Fibroblast of pulmonary artery (primary cell): ENCODE measurements around the gene TBC1D10A.

Experiments used
- DNase-seq: peaks from one replicate; pipeline ENCODE4 v3.0.0-alpha.2; 2010; ENCODE audit warnings: low read depth
- H3K4me3 ChIP-seq: replicated peaks from 2 replicates; pipeline ENCODE4 v1.5.1; 2011; ENCODE audit warnings: low read depth, mild to moderate bottlenecking, control low read depth, low read length, moderate library complexity
- CTCF ChIP-seq: IDR thresholded peaks from 2 replicates; pipeline ENCODE4 v1.5.1; 2011; ENCODE audit warnings: mild to moderate bottlenecking, control low read depth, low read length, inconsistent platforms; ENCODE audit errors: missing control alignments

The TBC1D10A gene

DNA sequence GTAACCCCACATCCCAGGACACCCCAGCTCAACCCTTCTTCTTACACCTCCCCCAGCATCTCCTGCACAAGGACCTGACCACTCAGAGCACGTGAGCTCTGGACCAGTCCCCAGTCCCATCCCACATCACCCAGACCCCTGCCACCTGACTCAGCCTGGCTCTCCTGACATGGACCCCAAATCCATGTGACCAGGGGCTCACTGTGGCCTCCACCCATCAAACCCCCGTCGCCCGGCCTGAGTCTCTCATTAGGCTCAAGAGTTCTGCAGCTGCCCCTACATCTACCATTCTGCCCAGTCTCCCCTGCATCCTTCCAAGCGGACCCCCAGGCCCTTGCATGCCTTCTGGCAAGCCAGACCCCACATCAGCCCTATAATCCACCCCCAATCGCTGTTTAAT, 78.3 kb downstream of the TBC1D10A start:
- no peak for TF ChIP-seq CTCF
- no peak overlapping the region for H3K4me3 ChIP-seq
- DNase-seq = no peak

DNA sequence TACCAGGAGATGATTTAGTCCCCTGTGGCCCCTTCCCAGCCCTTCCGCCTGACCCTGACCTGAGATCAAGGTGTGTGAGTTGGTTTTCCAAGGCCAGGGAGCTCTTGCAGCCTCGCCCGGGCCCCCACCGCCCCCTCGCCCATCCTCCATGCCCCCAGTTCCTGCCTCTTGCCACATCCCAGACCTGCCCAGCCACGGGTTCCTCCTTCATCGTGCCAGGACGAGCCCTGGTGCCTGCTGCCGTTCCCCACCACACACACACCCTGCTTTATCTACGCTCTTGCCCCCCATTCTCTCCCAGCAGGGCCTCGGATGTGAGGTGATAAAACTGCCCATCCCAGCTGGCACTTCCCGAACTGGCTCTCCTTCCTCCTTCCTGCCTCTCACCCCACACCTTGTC, 78.8 kb downstream of the TBC1D10A start:
- DNase-seq = no peak
- TF ChIP-seq CTCF = no peak
- no peak overlapping the region for H3K4me3 ChIP-seq

DNA sequence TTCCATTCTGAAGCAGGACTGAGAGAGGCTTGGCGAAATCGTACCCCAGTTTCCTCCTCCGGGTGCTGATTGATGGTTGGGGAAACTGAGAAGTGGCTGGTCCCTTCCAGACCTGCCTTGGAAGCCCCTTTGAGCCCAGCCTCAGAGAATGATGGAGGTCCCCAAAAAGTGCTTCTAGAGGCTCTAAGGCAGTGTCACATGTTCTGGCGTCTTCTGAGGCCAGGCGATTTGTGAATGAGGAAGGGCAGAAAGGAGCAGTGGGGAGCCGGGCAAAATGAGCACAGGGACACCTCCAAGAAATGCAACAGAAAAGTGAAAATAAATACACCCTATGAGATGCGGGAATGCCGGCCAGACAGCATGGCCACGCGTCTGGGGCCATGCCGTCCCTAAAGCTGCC, 79.2 kb downstream of the TBC1D10A start:
- H3K4me3 ChIP-seq = no peak overlapping the region
- DNase-seq = no peak
- no peak for TF ChIP-seq CTCF

DNA sequence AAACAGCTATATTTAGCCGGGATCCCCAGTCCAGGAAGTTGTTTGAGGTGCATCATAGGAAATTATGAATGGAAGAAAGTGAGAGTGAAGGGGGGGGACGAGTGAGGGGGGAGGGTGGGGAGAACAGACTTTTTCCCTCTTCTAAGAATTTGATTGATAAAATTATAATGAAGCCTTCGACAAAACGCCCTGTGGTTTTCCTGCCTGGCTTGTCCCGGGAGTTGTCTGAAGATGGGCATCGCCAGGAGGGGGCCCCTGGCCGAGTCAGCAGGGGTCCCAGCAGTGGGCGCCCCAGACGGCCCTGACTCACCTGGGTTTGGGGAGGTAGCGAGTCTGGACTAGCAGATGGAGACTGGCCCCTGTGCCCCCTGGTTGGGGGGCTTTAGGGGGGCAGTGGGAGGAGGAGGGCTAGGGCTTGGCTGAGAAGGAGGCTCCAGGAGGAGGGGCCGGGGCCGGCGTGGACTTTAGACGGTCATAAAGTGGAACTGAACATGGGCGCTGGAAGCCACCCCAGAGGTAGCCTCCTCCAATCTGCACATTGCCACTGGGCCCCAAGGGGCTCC, 79.8 kb downstream of the TBC1D10A start:
- peak overlapping the region; percentile 59 for H3K4me3 ChIP-seq
- DNase-seq = no peak
- no peak for TF ChIP-seq CTCF

- DNase-seq = peak; percentile 74
- peak within 1 kb of the TSS; percentile 59 for H3K4me3 ChIP-seq
- TF ChIP-seq CTCF = no peak
Observed at GRCh38 chr22:30245985-30246813, 80.5 kb downstream of the TBC1D10A start, which contains the start of gene LIF. TSS of gene LIF (minus strand) at chr22:30246759. CDS start at chr22:30246695, 64 bp downstream.

DNA sequence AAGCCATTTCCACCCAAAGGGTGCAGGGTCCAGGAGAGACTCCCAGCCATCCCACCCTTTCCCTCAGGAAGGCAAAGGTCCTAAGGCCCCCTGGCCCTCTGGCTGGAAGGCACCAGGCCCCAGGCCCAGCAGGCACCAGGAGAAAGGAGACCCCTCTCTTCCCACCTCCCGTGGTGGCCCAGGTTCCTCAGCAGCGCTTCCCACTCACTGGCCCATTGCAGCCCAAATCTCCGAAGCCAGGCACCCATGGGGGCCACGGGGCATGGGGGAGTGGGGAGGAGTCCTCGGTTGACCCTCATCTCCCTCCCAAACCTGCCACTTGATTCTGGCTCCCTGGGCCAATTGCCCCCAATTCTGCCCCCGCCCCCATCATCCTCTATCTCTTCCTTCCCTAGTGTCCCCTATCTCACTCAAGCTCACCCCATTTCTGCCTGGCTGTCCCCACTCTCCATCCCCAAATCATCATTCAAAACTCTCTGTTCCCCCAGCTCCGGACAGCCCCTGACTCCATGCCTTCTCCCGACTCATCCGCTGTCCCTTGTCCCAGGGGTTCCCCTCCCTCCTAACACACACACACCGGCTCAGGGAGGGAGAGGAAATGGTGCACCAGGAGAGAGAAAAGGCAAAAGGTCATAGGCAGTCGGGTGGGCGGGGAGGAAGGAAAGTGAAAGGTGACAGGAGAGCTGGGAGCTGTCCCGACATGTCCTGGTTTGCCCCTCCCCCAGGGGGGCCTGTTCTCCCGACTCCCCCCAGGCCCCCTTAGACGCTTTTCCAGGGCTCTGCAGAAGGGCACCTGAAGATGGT, 81.4 kb downstream of the TBC1D10A start:
- H3K4me3 ChIP-seq = peak overlapping the region; percentile 59
- DNase-seq = no peak

More for the DNA sequence above, 81.4 kb downstream of the TBC1D10A start:
- no peak for TF ChIP-seq CTCF
